RWPE1 (cell line): ENCODE data around the gene GAS6.
A peak's percentile ranks its signal among the peaks of the same experiment; 100 is the strongest.

Source experiments
- CTCF ChIA-PET: fragments of 350-600 bp; sonication (Branson Sonifier 250); formaldehyde crosslinking; extraction: SDS; loops from one replicate; lab custom pipeline; 2021; lab: Yijun Ruan, JAX
- POLR2A ChIA-PET: fragments of 400-600 bp; formaldehyde crosslinking; extraction: SDS; loops from one replicate; lab custom pipeline; 2020; ENCODE audit warnings: antibody characterized with exemption; ENCODE audit not compliant: low non-redundant PET; lab: Yijun Ruan, JAX
- DNase-seq: peaks from one replicate; pipeline ENCODE4 v3.0.0; 2012; ENCODE audit warnings: low spot score
- H3K27ac ChIP-seq: fragments of 450-650 bp; 2 replicates; pipeline ENCODE4 v1.5.1; 2017
- TF ChIP-seq, protein P1 (sequence below): fragments of 450-650 bp; conservative IDR thresholded peaks from 2 replicates; pipeline ENCODE4 v1.5.1; 2017; ENCODE audit warnings: low read depth, mild to moderate bottlenecking

Gene GAS6

DNA sequence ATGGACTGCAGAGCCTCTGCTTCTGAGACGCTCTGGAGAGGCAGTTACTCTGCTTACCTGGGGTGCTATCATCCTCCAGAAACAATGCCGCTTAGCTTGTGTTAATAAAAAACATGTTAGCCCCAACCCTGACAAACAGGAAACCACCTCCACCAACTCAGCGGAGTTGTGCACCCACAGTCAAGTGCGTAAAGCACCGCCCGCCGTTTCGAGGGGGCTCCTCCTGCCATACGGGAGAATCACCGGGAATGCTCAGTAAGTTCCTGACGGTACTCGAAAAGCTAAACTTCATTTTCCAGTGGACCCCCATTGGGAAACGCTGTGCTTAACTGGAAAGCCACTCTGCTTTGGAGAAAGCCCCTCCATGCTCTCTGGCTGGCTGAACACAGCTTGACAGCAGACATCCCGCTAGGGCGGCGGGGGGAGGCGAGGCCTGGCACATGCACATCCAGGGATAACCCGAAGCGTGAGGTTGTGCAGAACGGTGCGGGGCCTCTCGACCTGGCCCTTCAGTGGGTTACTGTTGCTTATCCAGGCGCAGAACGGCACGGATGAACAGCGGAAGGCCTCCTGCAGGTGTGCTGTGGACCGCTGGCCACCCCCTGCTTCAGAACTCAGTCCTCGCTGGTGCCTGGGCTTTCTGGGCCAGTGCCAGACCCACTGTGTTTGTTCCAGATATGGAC, 17.1 kb downstream of the GAS6 start:
- no peak for DNase-seq
- CTCF ChIA-PET: interaction anchor here (0.6 kb wide), 1 partner anchor 17 kb away, joined by 3 read pairs; no protein-coding TSS in a partner anchor
- peak overlapping the region; percentile 27 for H3K27ac ChIP-seq
- TF ChIP-seq, protein P1, sequence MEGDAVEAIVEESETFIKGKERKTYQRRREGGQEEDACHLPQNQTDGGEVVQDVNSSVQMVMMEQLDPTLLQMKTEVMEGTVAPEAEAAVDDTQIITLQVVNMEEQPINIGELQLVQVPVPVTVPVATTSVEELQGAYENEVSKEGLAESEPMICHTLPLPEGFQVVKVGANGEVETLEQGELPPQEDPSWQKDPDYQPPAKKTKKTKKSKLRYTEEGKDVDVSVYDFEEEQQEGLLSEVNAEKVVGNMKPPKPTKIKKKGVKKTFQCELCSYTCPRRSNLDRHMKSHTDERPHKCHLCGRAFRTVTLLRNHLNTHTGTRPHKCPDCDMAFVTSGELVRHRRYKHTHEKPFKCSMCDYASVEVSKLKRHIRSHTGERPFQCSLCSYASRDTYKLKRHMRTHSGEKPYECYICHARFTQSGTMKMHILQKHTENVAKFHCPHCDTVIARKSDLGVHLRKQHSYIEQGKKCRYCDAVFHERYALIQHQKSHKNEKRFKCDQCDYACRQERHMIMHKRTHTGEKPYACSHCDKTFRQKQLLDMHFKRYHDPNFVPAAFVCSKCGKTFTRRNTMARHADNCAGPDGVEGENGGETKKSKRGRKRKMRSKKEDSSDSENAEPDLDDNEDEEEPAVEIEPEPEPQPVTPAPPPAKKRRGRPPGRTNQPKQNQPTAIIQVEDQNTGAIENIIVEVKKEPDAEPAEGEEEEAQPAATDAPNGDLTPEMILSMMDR: no peak
- POLR2A ChIA-PET: no interaction called here

DNA sequence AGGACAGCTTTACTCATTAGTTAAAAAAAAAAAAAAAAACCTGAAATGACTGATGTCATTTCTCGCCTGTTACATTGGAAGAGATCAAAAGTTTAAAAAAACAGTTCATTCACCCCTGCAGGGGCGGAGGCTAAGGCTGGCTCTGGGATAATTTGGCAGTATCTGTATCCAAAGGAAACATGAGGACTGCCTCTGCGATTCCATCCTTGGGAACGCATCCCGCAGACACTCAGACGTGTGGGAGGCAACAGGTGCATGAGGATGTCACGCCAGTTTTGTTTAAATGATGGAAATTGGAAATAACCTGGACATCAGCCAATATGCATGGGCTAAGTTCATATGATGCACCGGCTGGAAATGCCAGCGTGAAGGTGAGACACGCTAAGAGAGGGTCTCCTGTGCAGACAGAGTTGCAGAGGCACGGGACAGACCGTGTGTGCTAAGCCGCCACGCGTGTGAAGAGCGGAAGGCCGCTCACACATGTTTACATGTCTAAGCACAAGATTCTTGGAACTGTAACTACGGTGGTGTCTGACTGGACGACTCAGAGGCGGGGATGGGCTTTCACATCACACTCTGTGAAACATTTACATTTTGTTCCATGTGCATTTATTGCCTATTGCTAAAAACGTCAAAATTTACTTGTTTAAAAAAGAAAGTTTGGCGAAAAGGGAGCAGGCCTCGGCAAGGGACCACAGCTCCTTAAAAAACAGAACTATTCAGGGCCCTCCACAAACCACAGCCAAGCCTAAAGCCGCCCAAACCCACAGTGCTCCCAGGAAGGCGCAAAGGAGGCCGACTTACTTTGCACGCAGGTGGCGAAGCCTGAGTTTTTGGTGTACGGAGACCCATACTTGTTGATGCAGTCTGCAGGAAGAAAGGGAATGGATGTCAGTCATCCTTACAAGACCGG, 17.9 kb downstream of the GAS6 start:
- POLR2A ChIA-PET: no interaction called here
- no peak for DNase-seq
- CTCF ChIA-PET: interaction anchor here (1.3 kb wide), 1 partner anchor 17 kb away, joined by 4 read pairs; no protein-coding TSS in a partner anchor
- TF ChIP-seq, protein P1: no peak
- peak overlapping the region; percentile 27 for H3K27ac ChIP-seq

DNA sequence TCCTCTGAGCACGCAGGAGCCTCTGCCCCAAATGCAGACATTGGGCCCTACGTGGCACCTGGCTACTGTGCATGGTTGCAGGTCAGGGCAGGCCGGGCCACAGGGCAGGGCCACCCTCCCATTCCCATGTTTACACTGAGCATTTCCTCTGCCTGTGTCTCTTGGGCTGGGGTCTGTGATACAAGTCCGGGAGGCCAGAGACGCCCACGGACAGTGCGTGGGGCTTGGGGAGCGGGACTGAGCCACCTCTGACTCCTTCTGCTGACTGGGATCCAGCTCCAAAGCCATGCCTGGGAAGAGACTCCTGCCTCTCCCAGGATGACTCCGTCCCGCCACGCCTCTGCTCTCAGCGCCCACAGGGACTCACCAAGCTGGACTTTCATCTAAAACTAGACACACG, 18.8 kb downstream of the GAS6 start:
- ChIA-PET POLR2A (no interaction called here), CTCF (interaction anchor here (1.3 kb wide), 1 partner anchor 18 kb away, joined by 4 read pairs; no protein-coding TSS in a partner anchor)
- peak overlapping the region; percentile 26 for H3K27ac ChIP-seq
- TF ChIP-seq, protein P1: no peak
- no peak for DNase-seq

DNA sequence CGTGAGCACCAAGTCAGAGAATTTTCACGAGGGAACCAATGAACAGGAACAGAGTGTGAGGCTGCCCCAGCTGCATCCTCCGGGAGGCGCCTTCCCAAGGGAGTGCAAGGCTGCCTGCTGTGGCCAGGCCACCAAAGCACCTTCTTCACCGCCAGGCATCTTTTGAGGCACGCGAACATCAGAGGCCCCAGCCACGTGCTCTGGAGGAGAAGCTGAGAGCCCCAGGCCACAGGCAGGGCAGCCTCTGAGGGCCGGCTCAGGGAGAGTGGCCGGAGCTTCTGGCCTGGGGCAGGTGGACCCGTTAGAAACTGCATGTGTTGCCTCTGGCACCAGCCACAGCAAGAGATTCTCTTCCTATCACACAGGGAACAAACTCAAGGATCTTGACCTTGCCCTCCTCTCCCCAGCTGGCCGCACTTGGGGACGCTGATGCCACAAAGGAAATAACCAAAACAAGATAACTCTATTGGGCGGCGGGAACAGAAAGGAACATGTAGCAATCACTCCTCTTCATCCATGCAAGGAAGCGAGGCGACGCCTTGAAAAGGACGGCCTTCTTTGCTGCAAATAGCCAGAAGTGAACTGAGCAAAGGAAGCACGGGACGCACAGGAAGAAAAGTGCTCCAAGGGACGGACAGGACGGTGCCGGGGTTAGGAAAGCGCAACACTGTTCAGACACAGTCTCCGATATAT, 19.9 kb downstream of the GAS6 start:
- peak overlapping the region; percentile 26 for H3K27ac ChIP-seq
- ChIA-PET CTCF (no interaction called here), POLR2A (no interaction called here)
- TF ChIP-seq, protein P1: no peak
- DNase-seq: no peak

DNA sequence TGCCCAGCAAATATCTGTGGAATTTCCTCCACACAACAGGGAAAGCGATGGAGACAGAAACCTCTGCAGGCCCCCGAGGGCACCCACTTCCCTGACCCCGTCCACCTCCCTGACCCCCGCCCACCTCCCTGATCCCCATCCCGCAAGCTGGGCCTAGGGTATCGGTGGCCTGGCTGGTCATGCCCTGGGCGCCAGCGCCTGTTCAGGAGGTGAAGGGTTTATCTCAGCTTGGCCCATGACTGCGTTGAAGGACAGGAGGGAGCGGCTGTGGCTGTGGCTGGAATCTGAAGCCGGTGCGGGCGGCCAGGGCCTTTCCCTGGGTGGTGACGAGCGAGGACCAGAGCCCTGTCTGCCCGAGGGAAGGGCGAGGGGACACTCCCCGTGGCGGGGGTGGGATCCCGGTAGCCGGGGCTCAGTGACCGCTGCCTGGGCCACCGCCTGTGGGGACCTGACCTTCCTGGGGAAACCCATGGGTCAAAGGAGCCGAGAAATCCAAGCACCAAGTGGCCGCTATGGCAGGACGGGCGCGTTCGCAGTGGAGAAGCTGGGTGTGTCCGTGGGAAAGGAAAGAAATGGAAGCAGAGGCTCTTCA, 20.7 kb downstream of the GAS6 start:
- DNase-seq: no peak
- CTCF ChIA-PET: no interaction called here
- TF ChIP-seq, protein P1: no peak
- H3K27ac ChIP-seq: peak overlapping the region; percentile 26
- POLR2A ChIA-PET: no interaction called here
